ENCODE data around the gene UGGT2.

DNA sequence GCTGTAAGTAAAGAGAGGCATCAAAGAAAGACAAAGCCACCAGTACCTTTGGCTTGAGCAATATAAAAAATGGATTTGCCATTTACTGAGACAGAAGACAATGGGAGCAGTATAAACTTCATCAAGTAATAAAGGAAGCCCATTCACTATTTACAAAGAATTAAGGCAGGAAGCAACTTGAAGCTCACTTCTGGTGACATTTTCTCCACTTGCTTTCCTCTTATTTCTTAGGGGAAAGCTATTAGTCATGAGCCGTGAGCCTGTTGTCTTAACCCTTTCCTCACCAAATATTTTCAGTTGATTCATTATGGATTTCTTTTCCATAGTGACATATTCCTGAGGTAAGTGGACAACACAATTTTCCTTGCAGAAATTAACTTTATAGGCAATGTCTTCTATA, 219.5 kb downstream of the UGGT2 start:
- TF ChIP-seq, protein P1, sequence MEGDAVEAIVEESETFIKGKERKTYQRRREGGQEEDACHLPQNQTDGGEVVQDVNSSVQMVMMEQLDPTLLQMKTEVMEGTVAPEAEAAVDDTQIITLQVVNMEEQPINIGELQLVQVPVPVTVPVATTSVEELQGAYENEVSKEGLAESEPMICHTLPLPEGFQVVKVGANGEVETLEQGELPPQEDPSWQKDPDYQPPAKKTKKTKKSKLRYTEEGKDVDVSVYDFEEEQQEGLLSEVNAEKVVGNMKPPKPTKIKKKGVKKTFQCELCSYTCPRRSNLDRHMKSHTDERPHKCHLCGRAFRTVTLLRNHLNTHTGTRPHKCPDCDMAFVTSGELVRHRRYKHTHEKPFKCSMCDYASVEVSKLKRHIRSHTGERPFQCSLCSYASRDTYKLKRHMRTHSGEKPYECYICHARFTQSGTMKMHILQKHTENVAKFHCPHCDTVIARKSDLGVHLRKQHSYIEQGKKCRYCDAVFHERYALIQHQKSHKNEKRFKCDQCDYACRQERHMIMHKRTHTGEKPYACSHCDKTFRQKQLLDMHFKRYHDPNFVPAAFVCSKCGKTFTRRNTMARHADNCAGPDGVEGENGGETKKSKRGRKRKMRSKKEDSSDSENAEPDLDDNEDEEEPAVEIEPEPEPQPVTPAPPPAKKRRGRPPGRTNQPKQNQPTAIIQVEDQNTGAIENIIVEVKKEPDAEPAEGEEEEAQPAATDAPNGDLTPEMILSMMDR (IDR thresholded peaks at IDR 0.05) = no peak
- TF ChIP-seq POLR2A (IDR thresholded peaks at IDR 0.05) = no peak

All from thyroid gland (tissue), 4 donors.